Endothelial cell of umbilical vein (primary cell): Measurements from ENCODE around the gene LIN54. TPM values are rescaled to one million over a fixed set of nuclear protein-coding genes. Genes with fewer than 3 reads are reported as not detected.
"Not testable (repeated sequence)": the region's sequence is repeated elsewhere in the genome, so short reads cannot be mapped to it uniquely, and the experiment has no call there.

Experiments used
- BruUV-seq: library from RNA; stranded (reverse); fragments of 400-500 nt; replicated peaks from 2 replicates; lab custom pipeline; 2021; lab: Mats Ljungman, UMichigan
- CTCF ChIA-PET: fragments of 300-600, 350-600 bp; sonication (Branson Sonifier 250); formaldehyde crosslinking; loops from one replicate; lab custom pipeline; 2021; ENCODE audit warnings: antibody characterized with exemption, inconsistent platforms; lab: Charles Lee
- POLR2A ChIA-PET: fragments of 300-600, 350-600 bp; sonication (Branson Sonifier 250); formaldehyde crosslinking; loops from one replicate; lab custom pipeline; 2021; ENCODE audit warnings: antibody characterized with exemption, inconsistent platforms; lab: Charles Lee
- DNase-seq: peaks from one replicate; pipeline ENCODE4 v3.0.0-alpha.2; 2011; ENCODE audit warnings: low read depth, low spot score
- FAIRE-seq: peaks from 2 replicates; lab custom pipeline; 2011; peaks lifted over from hg19 to GRCh38; lab: Jason Lieb, UNC
- H2AFZ ChIP-seq: 2 replicates; pipeline ENCODE4 v1.6.0; 2012; ENCODE audit warnings: low read depth, low read length, control low read depth, inconsistent platforms
- H3K27ac ChIP-seq: 2 replicates; pipeline ENCODE4 v1.5.1; 2011; ENCODE audit warnings: low read depth, mild to moderate bottlenecking, control low read depth, low read length, moderate library complexity; ENCODE audit not compliant: insufficient read depth
- H3K27me3 ChIP-seq, 2 experiments: 2 replicates each; pipeline versions ENCODE4 v1.6.0 to v1.6.1; 2011; ENCODE audit warnings: low read length in 2 of 2, mixed read lengths in 1 of 2; ENCODE audit not compliant: control insufficient read depth in 2 of 2, insufficient read depth in 2 of 2
- H3K36me3 ChIP-seq, 2 experiments: 2 replicates in 1 of 2; 3 replicates in 1 of 2; pipeline ENCODE4 v1.5.1; 2011; ENCODE audit warnings: low read length in 2 of 2, mild to moderate bottlenecking in 1 of 2, moderate library complexity in 1 of 2; ENCODE audit not compliant: control insufficient read depth in 2 of 2, insufficient read depth in 2 of 2; ENCODE audit errors: extremely low read depth in 1 of 2
- H3K4me1 ChIP-seq: 3 replicates; pipeline ENCODE4 v1.5.1; 2011; ENCODE audit warnings: mild to moderate bottlenecking, low read length; ENCODE audit not compliant: control insufficient read depth, insufficient read depth; ENCODE audit errors: extremely low read depth
- H3K4me2 ChIP-seq: 2 replicates; pipeline ENCODE4 v1.6.1; 2011; ENCODE audit warnings: low read length, control low read depth, mixed read lengths; ENCODE audit not compliant: insufficient read depth
- H3K4me3 ChIP-seq, 3 experiments: fragments of 200-600 bp in 1 of 3; sonication (generic), shearing (Covaris generic) in 1 of 3; replicated peaks in 1 of 3; 2 replicates each; pipeline ENCODE4 v1.5.1; 2011 to 2016; ENCODE audit warnings: control low read depth in 3 of 3, low read length in 3 of 3, mild to moderate bottlenecking in 2 of 3, inconsistent platforms in 1 of 3, low read depth in 1 of 3, moderate library complexity in 1 of 3; ENCODE audit not compliant: insufficient read depth in 1 of 3
- H3K79me2 ChIP-seq: 2 replicates; pipeline ENCODE4 v1.6.0; 2012; ENCODE audit warnings: low read length, inconsistent platforms; ENCODE audit not compliant: control insufficient read depth, insufficient read depth
- H3K9ac ChIP-seq: replicated peaks from 2 replicates; pipeline ENCODE3; 2011; ENCODE audit warnings: low read length, control low read depth; ENCODE audit not compliant: insufficient read depth; ENCODE audit errors: extremely low read depth
- H3K9me1 ChIP-seq: replicated peaks from 3 replicates; pipeline ENCODE4 v1.6.0; 2011; ENCODE audit warnings: mild to moderate bottlenecking, low read length; ENCODE audit not compliant: control insufficient read depth, insufficient read depth; ENCODE audit errors: extremely low read depth
- H3K9me3 ChIP-seq: replicated peaks from 2 replicates; pipeline ENCODE4 v1.5.1; 2012; ENCODE audit warnings: low read length, inconsistent platforms; ENCODE audit not compliant: control insufficient read depth, insufficient read depth
- H4K20me1 ChIP-seq: replicated peaks from 2 replicates; pipeline ENCODE3; 2011; ENCODE audit warnings: mild to moderate bottlenecking, low read length; ENCODE audit not compliant: control insufficient read depth, insufficient read depth; ENCODE audit errors: extremely low read depth
- EZH2 ChIP-seq: IDR thresholded peaks from 2 replicates; pipeline ENCODE4 v1.6.1; 2012; ENCODE audit warnings: borderline replicate concordance, low read depth, mild to moderate bottlenecking, moderate library complexity, low read length, inconsistent platforms; ENCODE audit not compliant: severe bottlenecking
- FOS ChIP-seq: IDR thresholded peaks from 2 replicates; pipeline ENCODE4 v1.6.1; 2011; ENCODE audit warnings: mild to moderate bottlenecking, low read length, moderate library complexity, borderline replicate concordance; ENCODE audit not compliant: insufficient read depth
- GATA2 ChIP-seq: IDR thresholded peaks from 2 replicates; pipeline ENCODE4 v1.7.0; 2011; ENCODE audit warnings: low read depth, mild to moderate bottlenecking, moderate library complexity, mixed read lengths, low read length; ENCODE audit not compliant: insufficient read length, insufficient read depth
- JUN ChIP-seq: IDR thresholded peaks from 2 replicates; pipeline ENCODE4 v1.6.1; 2011; ENCODE audit warnings: borderline replicate concordance, low read depth; ENCODE audit not compliant: insufficient read length, insufficient read depth
- MYC ChIP-seq: IDR thresholded peaks from one replicate; pipeline ENCODE4 v1.6.1; 2011; ENCODE audit warnings: mild to moderate bottlenecking, low read depth, low read length
- POLR2A ChIP-seq: IDR thresholded peaks from 2 replicates; pipeline ENCODE4 v1.6.1; 2012; ENCODE audit warnings: low read depth, mild to moderate bottlenecking, control low read depth, low read length
- POLR2AphosphoS5 ChIP-seq: IDR thresholded peaks from 2 replicates; pipeline ENCODE4 v1.6.1; 2012; ENCODE audit warnings: low read depth, mild to moderate bottlenecking, control low read depth, low read length, moderate library complexity; ENCODE audit not compliant: insufficient read depth
- dilution Hi-C: fragments of 300-500 bp; cut with MboI; formaldehyde crosslinking; loops from one replicate; pipeline ENCODE4 v1.15.0; 2019; ENCODE audit warnings: low sequenced_read_pairs; ENCODE audit not compliant: extremely low pct_ligation_motif_present
- intact Hi-C: fragments of 100-400 bp; cut with micrococcal nuclease; formaldehyde crosslinking; loops from one replicate; pipeline ENCODE4 v1.10.0; 2022
- polyA plus RNA-seq, 4 experiments: library from polyadenylated mRNA; depleted of rRNA in 3 of 4; stranded (reverse) in 3 of 4; unstranded in 1 of 4; fragments of >200 nt; gene quantifications; 2 replicates each; pipeline versions ENCODE4 v1.2.1 to v1.2.3, GENCODE V29; 2011 to 2012; ENCODE audit warnings: missing spikeins in 1 of 4
- total RNA-seq: library from RNA; stranded (reverse); gene quantifications from 2 replicates; pipeline ENCODE4 v1.2.3, GENCODE V29; 2021
- TF ChIP-seq, protein P1 (sequence below), 2 donors: IDR thresholded peaks; 1 replicate in 1 of 2; 2 replicates in 1 of 2; pipeline ENCODE4 v1.5.1; 2011; ENCODE audit warnings: low read length in 2 of 2, mild to moderate bottlenecking in 2 of 2, moderate library complexity in 2 of 2, control low read depth in 1 of 2, inconsistent platforms in 1 of 2, low read depth in 1 of 2; ENCODE audit not compliant: insufficient read depth in 1 of 2; ENCODE audit errors: extremely low read depth in 1 of 2
- TF ChIP-seq, protein P2 (sequence below): IDR thresholded peaks from 2 replicates; pipeline ENCODE4 v1.6.1; 2011; ENCODE audit not compliant: insufficient read depth, insufficient read length

Gene LIN54
- total and polyA plus RNA-seq, 2 donors (not counting 3 experiments of a cell fraction or from before 2014, with no cell fraction given) = 6.2 to 15.7 TPM

DNA sequence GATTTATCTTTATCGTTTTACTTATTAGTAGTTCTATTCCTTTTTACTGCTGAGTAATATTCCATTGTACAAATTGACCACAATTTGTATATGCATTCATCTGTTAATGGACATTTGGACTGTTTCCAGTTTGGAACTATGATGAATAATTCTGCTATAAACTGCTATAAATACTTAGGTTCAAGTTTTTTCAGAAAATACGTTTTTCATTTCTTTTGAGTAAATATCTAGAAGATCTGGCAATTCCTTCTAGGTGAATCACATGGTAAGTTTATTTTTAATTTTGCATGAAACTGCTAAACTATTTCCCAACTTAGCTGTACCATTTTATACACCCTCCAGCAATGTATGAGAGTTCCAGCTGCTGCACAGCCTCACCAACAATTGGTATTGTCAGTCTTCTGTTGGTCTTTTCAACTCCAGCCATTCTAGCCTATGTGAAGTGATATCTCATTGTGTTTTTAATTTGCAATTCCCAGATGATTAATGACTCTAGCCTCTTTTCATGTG lies 22.2 kb downstream of the LIN54 start:
- Histone ChIP-seq H3K9me1 (no peaks in the 10 kb centered on the region), H3K9me3 (no peaks in the 10 kb centered on the region), H3K27ac (no peak overlapping the region), H3K4me1 (peaks cover 4% of the 10 kb centered on the region), H4K20me1 (no peaks in the 10 kb centered on the region), H3K79me2 (peaks cover 45% of the 10 kb centered on the region), H2AFZ (no peak overlapping the region), H3K4me2 (no peak overlapping the region), H3K36me3 (no peaks in the 10 kb centered on the region), H3K4me3 (no peak overlapping the region), H3K9ac (no peak overlapping the region), H3K27me3 (no peaks in the 10 kb centered on the region)
- intact Hi-C loops = no loop called here
- ChIA-PET POLR2A (no interaction called here), CTCF (no interaction called here)
- TF ChIP-seq, protein P1, sequence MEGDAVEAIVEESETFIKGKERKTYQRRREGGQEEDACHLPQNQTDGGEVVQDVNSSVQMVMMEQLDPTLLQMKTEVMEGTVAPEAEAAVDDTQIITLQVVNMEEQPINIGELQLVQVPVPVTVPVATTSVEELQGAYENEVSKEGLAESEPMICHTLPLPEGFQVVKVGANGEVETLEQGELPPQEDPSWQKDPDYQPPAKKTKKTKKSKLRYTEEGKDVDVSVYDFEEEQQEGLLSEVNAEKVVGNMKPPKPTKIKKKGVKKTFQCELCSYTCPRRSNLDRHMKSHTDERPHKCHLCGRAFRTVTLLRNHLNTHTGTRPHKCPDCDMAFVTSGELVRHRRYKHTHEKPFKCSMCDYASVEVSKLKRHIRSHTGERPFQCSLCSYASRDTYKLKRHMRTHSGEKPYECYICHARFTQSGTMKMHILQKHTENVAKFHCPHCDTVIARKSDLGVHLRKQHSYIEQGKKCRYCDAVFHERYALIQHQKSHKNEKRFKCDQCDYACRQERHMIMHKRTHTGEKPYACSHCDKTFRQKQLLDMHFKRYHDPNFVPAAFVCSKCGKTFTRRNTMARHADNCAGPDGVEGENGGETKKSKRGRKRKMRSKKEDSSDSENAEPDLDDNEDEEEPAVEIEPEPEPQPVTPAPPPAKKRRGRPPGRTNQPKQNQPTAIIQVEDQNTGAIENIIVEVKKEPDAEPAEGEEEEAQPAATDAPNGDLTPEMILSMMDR (IDR thresholded peaks at IDR 0.05; ENCODE audit: extremely low read depth in 1 of 2, insufficient read depth in 1 of 2, low read depth in 1 of 2, low read length in 2 of 2) = no peak
- TF ChIP-seq JUN (no peak), GATA2 (no peak), MYC (no peak), POLR2A (no peak), FOS (no peak), EZH2 (no peak), POLR2AphosphoS5 (no peak)
- TF ChIP-seq, protein P2, sequence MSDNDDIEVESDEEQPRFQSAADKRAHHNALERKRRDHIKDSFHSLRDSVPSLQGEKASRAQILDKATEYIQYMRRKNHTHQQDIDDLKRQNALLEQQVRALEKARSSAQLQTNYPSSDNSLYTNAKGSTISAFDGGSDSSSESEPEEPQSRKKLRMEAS = no peak
- no TSS peak for BruUV-seq
- dilution Hi-C loops = no loop called here
- no peak for FAIRE-seq
- no peak for DNase-seq

DNA sequence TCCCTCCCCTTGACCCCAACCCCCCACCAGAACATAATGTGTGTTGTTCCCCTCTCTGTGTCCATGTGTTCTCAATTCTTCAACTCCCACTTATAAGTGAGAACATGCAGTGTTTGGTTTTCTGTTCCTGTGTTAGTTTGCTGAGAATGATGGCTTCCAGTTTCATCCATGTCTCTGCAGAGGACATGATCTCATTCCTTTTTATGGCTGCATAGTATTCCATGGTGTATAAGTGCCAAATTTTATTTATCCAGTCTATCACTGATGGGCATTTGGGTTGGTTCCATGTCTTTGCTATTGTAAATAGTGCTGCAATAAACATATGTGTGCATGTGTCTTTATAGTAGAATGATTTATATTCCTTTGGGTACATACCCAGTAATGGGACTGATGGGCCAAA lies 23.1 kb downstream of the LIN54 start:
- DNase-seq, intact Hi-C loops, H4K20me1 ChIP-seq, POLR2A ChIA-PET, FAIRE-seq, H3K4me3 ChIP-seq, H3K27me3 ChIP-seq, dilution Hi-C loops, H2AFZ ChIP-seq, CTCF ChIA-PET, H3K27ac ChIP-seq, H3K9me3 ChIP-seq, H3K4me1 ChIP-seq, H3K4me2 ChIP-seq, BruUV-seq, H3K9ac ChIP-seq, H3K9me1 ChIP-seq, H3K36me3 ChIP-seq: not testable (repeated sequence)
- H3K79me2 ChIP-seq = peaks cover 45% of the 10 kb centered on the region
